ENCODE results near the gene CADM2. TPM values are rescaled to one million over a fixed set of nuclear protein-coding genes. Genes with fewer than 3 reads are reported as not detected.

The CADM2 gene
- total and polyA plus RNA-seq, 2 donors (not counting 3 experiments of a cell fraction or from before 2014, with no cell fraction given) = not detected

DNA sequence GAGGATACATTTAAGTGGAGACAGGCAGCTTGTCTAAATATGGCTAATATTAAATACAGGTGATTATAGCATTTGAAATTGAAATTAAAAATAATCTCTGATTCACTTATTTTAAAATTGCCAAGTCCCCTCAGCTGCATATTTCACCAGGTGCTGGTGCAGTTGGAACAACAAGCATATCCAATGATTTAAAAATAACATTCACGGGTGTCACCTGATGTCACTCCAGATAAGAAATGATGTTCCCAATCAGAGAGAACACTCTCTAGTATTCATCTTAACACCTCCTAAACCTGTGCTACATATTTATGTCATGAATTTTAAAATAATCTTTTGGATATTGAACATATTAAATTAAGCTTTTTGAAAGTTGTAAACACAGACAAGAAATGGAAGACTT lies 249.9 kb downstream of the CADM2 start:
- no TSS peak for BruUV-seq (replicated peaks)

More for the DNA sequence above, 249.9 kb downstream of the CADM2 start:
- H2AFZ ChIP-seq (ENCODE audit: low read depth, low read length) = no peak overlapping the region
- H3K79me2 ChIP-seq (ENCODE audit: control insufficient read depth, insufficient read depth, low read length) = no peaks in the 10 kb centered on the region
- no peak overlapping the region for H3K4me3 ChIP-seq (replicated peaks in 1 of 3; ENCODE audit: insufficient read depth in 1 of 3, low read depth in 1 of 3, low read length in 3 of 3)
- no peaks in the 10 kb centered on the region for H3K36me3 ChIP-seq (ENCODE audit: control insufficient read depth in 2 of 2, extremely low read depth in 1 of 2, insufficient read depth in 2 of 2, low read length in 2 of 2)
- H3K9me3 ChIP-seq (replicated peaks; ENCODE audit: control insufficient read depth, insufficient read depth, low read length) = no peaks in the 10 kb centered on the region
- no peaks in the 10 kb centered on the region for H3K9me1 ChIP-seq (replicated peaks; ENCODE audit: control insufficient read depth, extremely low read depth, insufficient read depth, low read length)
- H3K4me1 ChIP-seq (ENCODE audit: control insufficient read depth, extremely low read depth, insufficient read depth, low read length) = no peaks in the 10 kb centered on the region
- CTCF ChIA-PET = no interaction called here
- no peak overlapping the region for H3K27ac ChIP-seq (ENCODE audit: insufficient read depth, low read depth, low read length)
- FAIRE-seq = no peak
- H3K4me2 ChIP-seq (ENCODE audit: insufficient read depth, low read length) = no peak overlapping the region
- H4K20me1 ChIP-seq (replicated peaks; ENCODE audit: control insufficient read depth, extremely low read depth, insufficient read depth, low read length) = no peaks in the 10 kb centered on the region
- intact Hi-C loops (cut with micrococcal nuclease) = no loop called here
- DNase-seq (ENCODE audit: low read depth, low spot score) = no peak
- POLR2A ChIA-PET = no interaction called here
- dilution Hi-C loops (cut with MboI; ENCODE audit: extremely low pct_ligation_motif_present, low sequenced_read_pairs) = no loop called here
- H3K27me3 ChIP-seq (ENCODE audit: control insufficient read depth in 2 of 2, insufficient read depth in 2 of 2, low read length in 2 of 2) = no peaks in the 10 kb centered on the region
- TF ChIP-seq FOS (IDR thresholded peaks at IDR 0.05; ENCODE audit: borderline replicate concordance, insufficient read depth, low read length) (no peak), MYC (IDR thresholded peaks at IDR 0.05; ENCODE audit: low read depth, low read length) (no peak), EZH2 (IDR thresholded peaks at IDR 0.05; ENCODE audit: borderline replicate concordance, low read depth, low read length, severe bottlenecking) (no peak), JUN (IDR thresholded peaks at IDR 0.05; ENCODE audit: borderline replicate concordance, insufficient read depth, insufficient read length, low read depth) (no peak), POLR2A (IDR thresholded peaks at IDR 0.05; ENCODE audit: low read depth, low read length) (no peak), GATA2 (IDR thresholded peaks at IDR 0.05; ENCODE audit: insufficient read depth, insufficient read length, low read depth, low read length) (no peak)
- TF ChIP-seq, protein P1, sequence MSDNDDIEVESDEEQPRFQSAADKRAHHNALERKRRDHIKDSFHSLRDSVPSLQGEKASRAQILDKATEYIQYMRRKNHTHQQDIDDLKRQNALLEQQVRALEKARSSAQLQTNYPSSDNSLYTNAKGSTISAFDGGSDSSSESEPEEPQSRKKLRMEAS (IDR thresholded peaks at IDR 0.05; ENCODE audit: insufficient read depth, insufficient read length) = no peak
- TF ChIP-seq, protein P2, sequence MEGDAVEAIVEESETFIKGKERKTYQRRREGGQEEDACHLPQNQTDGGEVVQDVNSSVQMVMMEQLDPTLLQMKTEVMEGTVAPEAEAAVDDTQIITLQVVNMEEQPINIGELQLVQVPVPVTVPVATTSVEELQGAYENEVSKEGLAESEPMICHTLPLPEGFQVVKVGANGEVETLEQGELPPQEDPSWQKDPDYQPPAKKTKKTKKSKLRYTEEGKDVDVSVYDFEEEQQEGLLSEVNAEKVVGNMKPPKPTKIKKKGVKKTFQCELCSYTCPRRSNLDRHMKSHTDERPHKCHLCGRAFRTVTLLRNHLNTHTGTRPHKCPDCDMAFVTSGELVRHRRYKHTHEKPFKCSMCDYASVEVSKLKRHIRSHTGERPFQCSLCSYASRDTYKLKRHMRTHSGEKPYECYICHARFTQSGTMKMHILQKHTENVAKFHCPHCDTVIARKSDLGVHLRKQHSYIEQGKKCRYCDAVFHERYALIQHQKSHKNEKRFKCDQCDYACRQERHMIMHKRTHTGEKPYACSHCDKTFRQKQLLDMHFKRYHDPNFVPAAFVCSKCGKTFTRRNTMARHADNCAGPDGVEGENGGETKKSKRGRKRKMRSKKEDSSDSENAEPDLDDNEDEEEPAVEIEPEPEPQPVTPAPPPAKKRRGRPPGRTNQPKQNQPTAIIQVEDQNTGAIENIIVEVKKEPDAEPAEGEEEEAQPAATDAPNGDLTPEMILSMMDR (IDR thresholded peaks at IDR 0.05; ENCODE audit: extremely low read depth in 1 of 2, insufficient read depth in 1 of 2, low read depth in 1 of 2, low read length in 2 of 2) = no peak
- H3K9ac ChIP-seq (replicated peaks; ENCODE audit: extremely low read depth, insufficient read depth, low read length) = no peak overlapping the region
